GM21576 (cell line): ENCODE measurements around the gene ALK.

Source experiments
- ATAC-seq: cut with Tn5 transposase; IDR thresholded peaks from one replicate; pipeline ENCODE4 v1.9.1; 2021; ENCODE audit warnings: mild to moderate bottlenecking, moderate library complexity; ENCODE audit not compliant: unreplicated experiment

Gene ALK

GRCh38 chr2:29218550-29219125, 702.7 kb downstream of the ALK start:
- no peak for ATAC-seq

GRCh38 chr2:29218071-29218470, 703.3 kb downstream of the ALK start:
- ATAC-seq: no peak

- ATAC-seq: no peak
Measured at GRCh38 chr2:29216609-29216909, 704.8 kb downstream of the ALK start.

- no peak for ATAC-seq
Measured at GRCh38 chr2:29215739-29216608, 705.4 kb downstream of the ALK start.

- no peak for ATAC-seq
Measured at GRCh38 chr2:29215073-29215472, 706.3 kb downstream of the ALK start.

GRCh38 chr2:29213888-29214291, 707.5 kb downstream of the ALK start:
- ATAC-seq: no peak

GRCh38 chr2:29212009-29212408, 709.4 kb downstream of the ALK start:
- no peak for ATAC-seq

GRCh38 chr2:29209551-29209950, 711.8 kb downstream of the ALK start:
- ATAC-seq: no peak

GRCh38 chr2:29207352-29208148, 713.8 kb downstream of the ALK start:
- no peak for ATAC-seq

GRCh38 chr2:29206941-29207340, 714.4 kb downstream of the ALK start:
- no peak for ATAC-seq

- no peak for ATAC-seq
Measured at GRCh38 chr2:29202819-29203495, 718.4 kb downstream of the ALK start.

GRCh38 chr2:29201979-29202378, 719.4 kb downstream of the ALK start:
- ATAC-seq: no peak

- ATAC-seq: no peak
Measured at GRCh38 chr2:29196792-29197788, 724.3 kb downstream of the ALK start.

- no peak for ATAC-seq
Measured at GRCh38 chr2:29195796-29196195, 725.6 kb downstream of the ALK start.

GRCh38 chr2:29193681-29194080, 727.7 kb downstream of the ALK start:
- ATAC-seq: no peak

GRCh38 chr2:29193111-29193510, 728.3 kb downstream of the ALK start:
- no peak for ATAC-seq

GRCh38 chr2:29192526-29192925, 728.9 kb downstream of the ALK start:
- ATAC-seq: no peak

- ATAC-seq: no peak
Measured at GRCh38 chr2:29191817-29192216, 729.6 kb downstream of the ALK start.

- no peak for ATAC-seq
Measured at GRCh38 chr2:29189052-29189451, 732.3 kb downstream of the ALK start.

GRCh38 chr2:29187926-29188325, 733.5 kb downstream of the ALK start:
- ATAC-seq: no peak
